OCI-LY7 (cell line): ENCODE measurements around the gene ARHGAP24.

Source experiments
- EZH2phosphoT487 ChIP-seq: fragments of 200-600 bp; sonication (generic); IDR thresholded peaks from 2 replicates; pipeline ENCODE4 v1.6.1; 2018; ENCODE audit warnings: low read depth, borderline replicate concordance, mild to moderate bottlenecking, mixed run types, antibody characterized with exemption, low read length, moderate library complexity, mixed read lengths
- TF ChIP-seq, protein P1 (sequence below): fragments of 200-600 bp; sonication (generic); conservative IDR thresholded peaks from 2 replicates; pipeline ENCODE4 v1.5.1; 2014; ENCODE audit warnings: mild to moderate bottlenecking, antibody characterized with exemption, low read length, moderate library complexity, mixed read lengths

DNA sequence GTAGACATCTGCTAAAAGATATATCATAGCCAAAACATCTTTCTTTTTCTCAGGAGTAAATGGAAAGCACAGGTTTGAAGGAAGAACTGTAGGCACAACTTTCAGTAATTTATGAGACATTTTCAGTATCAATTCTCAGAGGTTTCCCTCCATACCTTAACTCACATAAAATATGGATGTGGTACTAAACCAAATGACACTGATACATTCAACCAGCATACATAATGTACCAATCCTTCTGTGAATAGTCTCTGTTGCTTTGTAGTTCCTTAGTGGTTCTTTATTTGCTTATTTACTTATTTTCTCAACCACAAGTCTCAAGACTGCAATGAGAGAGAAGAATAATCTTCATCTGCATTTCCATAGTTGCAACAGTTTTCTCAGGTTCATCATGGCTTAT is 96.1 kb downstream of the ARHGAP24 start:
- TF ChIP-seq, protein P1, sequence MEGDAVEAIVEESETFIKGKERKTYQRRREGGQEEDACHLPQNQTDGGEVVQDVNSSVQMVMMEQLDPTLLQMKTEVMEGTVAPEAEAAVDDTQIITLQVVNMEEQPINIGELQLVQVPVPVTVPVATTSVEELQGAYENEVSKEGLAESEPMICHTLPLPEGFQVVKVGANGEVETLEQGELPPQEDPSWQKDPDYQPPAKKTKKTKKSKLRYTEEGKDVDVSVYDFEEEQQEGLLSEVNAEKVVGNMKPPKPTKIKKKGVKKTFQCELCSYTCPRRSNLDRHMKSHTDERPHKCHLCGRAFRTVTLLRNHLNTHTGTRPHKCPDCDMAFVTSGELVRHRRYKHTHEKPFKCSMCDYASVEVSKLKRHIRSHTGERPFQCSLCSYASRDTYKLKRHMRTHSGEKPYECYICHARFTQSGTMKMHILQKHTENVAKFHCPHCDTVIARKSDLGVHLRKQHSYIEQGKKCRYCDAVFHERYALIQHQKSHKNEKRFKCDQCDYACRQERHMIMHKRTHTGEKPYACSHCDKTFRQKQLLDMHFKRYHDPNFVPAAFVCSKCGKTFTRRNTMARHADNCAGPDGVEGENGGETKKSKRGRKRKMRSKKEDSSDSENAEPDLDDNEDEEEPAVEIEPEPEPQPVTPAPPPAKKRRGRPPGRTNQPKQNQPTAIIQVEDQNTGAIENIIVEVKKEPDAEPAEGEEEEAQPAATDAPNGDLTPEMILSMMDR = no peak
- TF ChIP-seq EZH2phosphoT487 = no peak
